C4-2B (cell line): ENCODE data around the gene CEP135.

ENCODE experiments used
- CTCF ChIP-seq: fragments of 450-650 bp; conservative IDR thresholded peaks from 2 replicates; pipeline ENCODE4 v1.5.1; 2017; ENCODE audit warnings: mild to moderate bottlenecking
- ZFX ChIP-seq: fragments of 450-650 bp; IDR thresholded peaks from 2 replicates; pipeline ENCODE4 v1.6.1; 2017

- TF ChIP-seq CTCF (no peak), ZFX (no peak)
Observed at GRCh38 chr4:56077676-56078075, 128.9 kb downstream of the CEP135 start.
